DOHH2 (cell line): Measurements from ENCODE around the gene USP8.

Experiments used
- CTCF ChIP-seq: fragments of 200-600 bp; sonication (generic); IDR thresholded peaks from one replicate; pipeline ENCODE4 v1.5.1; 2014; ENCODE audit warnings: antibody characterized with exemption, mild to moderate bottlenecking, low read depth, low read length; ENCODE audit not compliant: poor library complexity, severe bottlenecking
- EZH2phosphoT487 ChIP-seq: fragments of 200-600 bp; sonication (generic); IDR thresholded peaks from 2 replicates; pipeline ENCODE4 v1.6.1; 2017; ENCODE audit warnings: borderline replicate concordance, mild to moderate bottlenecking, antibody characterized with exemption, low read length, moderate library complexity, mixed read lengths

DNA sequence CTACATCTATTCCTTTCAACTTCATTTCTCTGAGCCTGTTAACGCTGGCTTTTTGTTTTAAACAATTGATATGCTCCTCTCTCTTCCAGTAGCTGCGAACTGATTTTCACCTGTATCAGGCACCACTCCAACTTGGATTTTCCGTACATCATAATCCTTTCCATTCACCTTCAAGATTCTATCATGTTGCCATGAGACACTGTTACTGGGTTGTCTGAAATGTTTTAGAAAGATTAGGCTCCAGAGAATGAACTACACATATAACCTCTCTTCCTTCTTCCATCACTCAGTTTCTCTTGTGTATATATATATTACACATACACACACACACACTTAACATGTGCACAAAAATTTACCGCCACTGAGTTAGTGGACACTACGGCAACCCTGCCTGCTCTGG, 122.4 kb downstream of the USP8 start, which contains the start of gene USP50:
- TF ChIP-seq CTCF (no peak), EZH2phosphoT487 (no peak)
